ENCODE measurements around the gene CCDC78. TPM values are rescaled to one million over a fixed set of nuclear protein-coding genes. Genes with fewer than 3 reads are reported as not detected.

Gene CCDC78
- total and polyA plus RNA-seq, 2 of the 13 experiments (the other 11 are each of a cell fraction or from before 2014, with no cell fraction given), result 0.53 to 1.5 TPM

DNA sequence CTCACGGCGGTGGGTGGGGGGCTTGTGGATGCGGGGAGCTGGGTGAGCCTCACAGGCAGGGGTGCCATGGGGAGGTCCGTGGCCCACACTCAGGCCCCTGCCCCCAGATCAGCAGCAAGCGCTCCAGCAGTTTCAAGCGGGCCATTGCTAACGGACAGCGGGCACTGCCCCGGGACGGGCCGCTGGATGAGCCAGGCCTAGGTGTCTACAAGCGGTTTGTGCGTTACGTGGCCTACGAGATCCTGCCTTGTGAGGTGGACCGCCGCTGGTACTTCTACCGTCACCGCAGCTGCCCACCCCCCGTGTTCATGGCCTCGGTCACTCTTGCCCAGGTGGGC lies 49.7 kb downstream of the CCDC78 start:
- POLR2A ChIA-PET, result interaction anchor here (0.8 to 1.9 kb wide), 4 partner anchors 9 to 27 kb away, joined by 3 to 12 read pairs (median 6); partner anchors contain the start of genes RHOT2, WDR24 and WDR90
- Histone ChIP-seq H3K9me3 (ENCODE audit: low read length) (no peaks in the 10 kb centered on the region), H3K27ac (ENCODE audit: extremely low read length, insufficient read depth, low read length) (peak overlapping the region; percentile 60), H3K36me3 (replicated peaks in 1 of 2; ENCODE audit: control insufficient read depth in 1 of 2, insufficient read depth in 2 of 2, low read length in 2 of 2) (peaks cover 12 to 22% of the 10 kb centered on the region in 2 experiments; a peak in 4 of 5 replicates), H3K79me2 (ENCODE audit: insufficient read depth, low read length) (peaks cover 8% of the 10 kb centered on the region), H2AFZ (ENCODE audit: low read length) (no peak overlapping the region), H3K27me3 (ENCODE audit: control insufficient read depth in 1 of 2, insufficient read depth in 2 of 2, low read length in 2 of 2) (no peaks in the 10 kb centered on the region; a peak in 1 of 5 replicates), H3K4me3 (replicated peaks in 1 of 3; ENCODE audit: insufficient read depth in 1 of 3, low read depth in 2 of 3, low read length in 3 of 3) (peak overlapping the region in 2 of 3 experiments; percentile 28 to 74; a peak in 2 of 6 replicates), H3K4me1 (ENCODE audit: insufficient read depth, low read length) (peaks cover 41% of the 10 kb centered on the region), H3K4me2 (ENCODE audit: low read depth, low read length) (peak overlapping the region; percentile 87; the same call in 1 of the 2 replicates), H4K20me1 (ENCODE audit: insufficient read depth, low read length) (0 out of 2 replicates have a peak, but pooled peaks cover 3% of the 10 kb centered on the region), H3K9ac (ENCODE audit: insufficient read depth, low read depth, low read length) (no peak overlapping the region)
- intact Hi-C loops (cut with micrococcal nuclease; ENCODE audit: unreplicated experiment), result no loop called here
- FAIRE-seq (no peak), ATAC-seq (no peak), DNase-seq (ENCODE audit: low spot score) (no peak)
- no TSS peak for BruUV-seq (replicated peaks)
- in situ Hi-C loops (cut with HindIII; ENCODE audit: extremely low pct_ligation_motif_present, low pct_unique_long_range_greater_than_20kb), result no loop called here
- CTCF ChIA-PET (ENCODE audit: low intra/inter-chr PET ratio, low total read pairs), result no interaction called here
- 91% methylated on average over 4 of the region's 21 CpGs for WGBS (ENCODE audit: low lambda C conversion rate)
- TF ChIP-seq ZNF761 (CRISPR knock-in tag; conservative IDR thresholded peaks at IDR 0.05) (no peak), GZF1 (CRISPR knock-in tag; IDR thresholded peaks at IDR 0.05) (no peak), ZNF780A (CRISPR knock-in tag; IDR thresholded peaks at IDR 0.05) (no peak), KLF9 (CRISPR knock-in tag; IDR thresholded peaks at IDR 0.05; ENCODE audit: low read depth) (no peak), SIN3A (IDR thresholded peaks at IDR 0.05; ENCODE audit: borderline replicate concordance, low read depth, low read length) (no peak), MEF2D (CRISPR knock-in tag; IDR thresholded peaks at IDR 0.05) (no peak), AGO2 (optimal IDR thresholded peaks at IDR 0.05; ENCODE audit: low read depth, low read length) (peak; percentile 27), ZNF746 (CRISPR knock-in tag; IDR thresholded peaks at IDR 0.05) (no peak), GATAD2A (CRISPR knock-in tag; IDR thresholded peaks at IDR 0.05) (no peak), ATF7 (IDR thresholded peaks at IDR 0.05) (no peak), ATF7 (CRISPR knock-in tag; IDR thresholded peaks at IDR 0.05) (no peak), ZNF75D (CRISPR knock-in tag; IDR thresholded peaks at IDR 0.05; ENCODE audit: borderline replicate concordance) (no peak), MATR3 (CRISPR knock-in tag; IDR thresholded peaks at IDR 0.05) (no peak), PRMT3 (CRISPR knock-in tag; IDR thresholded peaks at IDR 0.05; ENCODE audit: borderline replicate concordance, low read depth) (no peak), ATRX (CRISPR knock-in tag; IDR thresholded peaks at IDR 0.05; ENCODE audit: borderline replicate concordance) (no peak), AKAP8 (CRISPR knock-in tag; IDR thresholded peaks at IDR 0.05) (0 out of 2 replicates have a peak, but pooled peaks have one; percentile 58), ZNF546 (CRISPR knock-in tag; conservative IDR thresholded peaks at IDR 0.05) (no peak)
- TF ChIP-seq, protein P1, sequence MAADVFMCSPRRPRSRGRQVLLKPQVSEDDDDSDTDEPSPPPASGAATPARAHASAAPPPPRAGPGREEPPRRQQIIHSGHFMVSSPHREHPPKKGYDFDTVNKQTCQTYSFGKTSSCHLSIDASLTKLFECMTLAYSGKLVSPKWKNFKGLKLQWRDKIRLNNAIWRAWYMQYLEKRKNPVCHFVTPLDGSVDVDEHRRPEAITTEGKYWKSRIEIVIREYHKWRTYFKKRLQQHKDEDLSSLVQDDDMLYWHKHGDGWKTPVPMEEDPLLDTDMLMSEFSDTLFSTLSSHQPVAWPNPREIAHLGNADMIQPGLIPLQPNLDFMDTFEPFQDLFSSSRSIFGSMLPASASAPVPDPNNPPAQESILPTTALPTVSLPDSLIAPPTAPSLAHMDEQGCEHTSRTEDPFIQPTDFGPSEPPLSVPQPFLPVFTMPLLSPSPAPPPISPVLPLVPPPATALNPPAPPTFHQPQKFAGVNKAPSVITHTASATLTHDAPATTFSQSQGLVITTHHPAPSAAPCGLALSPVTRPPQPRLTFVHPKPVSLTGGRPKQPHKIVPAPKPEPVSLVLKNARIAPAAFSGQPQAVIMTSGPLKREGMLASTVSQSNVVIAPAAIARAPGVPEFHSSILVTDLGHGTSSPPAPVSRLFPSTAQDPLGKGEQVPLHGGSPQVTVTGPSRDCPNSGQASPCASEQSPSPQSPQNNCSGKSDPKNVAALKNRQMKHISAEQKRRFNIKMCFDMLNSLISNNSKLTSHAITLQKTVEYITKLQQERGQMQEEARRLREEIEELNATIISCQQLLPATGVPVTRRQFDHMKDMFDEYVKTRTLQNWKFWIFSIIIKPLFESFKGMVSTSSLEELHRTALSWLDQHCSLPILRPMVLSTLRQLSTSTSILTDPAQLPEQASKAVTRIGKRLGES (CRISPR knock-in tag; IDR thresholded peaks at IDR 0.05; ENCODE audit: borderline replicate concordance), result no peak
- TF ChIP-seq, protein P2, sequence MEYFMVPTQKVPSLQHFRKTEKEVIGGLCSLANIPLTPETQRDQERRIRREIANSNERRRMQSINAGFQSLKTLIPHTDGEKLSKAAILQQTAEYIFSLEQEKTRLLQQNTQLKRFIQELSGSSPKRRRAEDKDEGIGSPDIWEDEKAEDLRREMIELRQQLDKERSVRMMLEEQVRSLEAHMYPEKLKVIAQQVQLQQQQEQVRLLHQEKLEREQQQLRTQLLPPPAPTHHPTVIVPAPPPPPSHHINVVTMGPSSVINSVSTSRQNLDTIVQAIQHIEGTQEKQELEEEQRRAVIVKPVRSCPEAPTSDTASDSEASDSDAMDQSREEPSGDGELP (IDR thresholded peaks at IDR 0.05; ENCODE audit: borderline replicate concordance, low read depth), result no peak
- TF ChIP-seq, protein P3, sequence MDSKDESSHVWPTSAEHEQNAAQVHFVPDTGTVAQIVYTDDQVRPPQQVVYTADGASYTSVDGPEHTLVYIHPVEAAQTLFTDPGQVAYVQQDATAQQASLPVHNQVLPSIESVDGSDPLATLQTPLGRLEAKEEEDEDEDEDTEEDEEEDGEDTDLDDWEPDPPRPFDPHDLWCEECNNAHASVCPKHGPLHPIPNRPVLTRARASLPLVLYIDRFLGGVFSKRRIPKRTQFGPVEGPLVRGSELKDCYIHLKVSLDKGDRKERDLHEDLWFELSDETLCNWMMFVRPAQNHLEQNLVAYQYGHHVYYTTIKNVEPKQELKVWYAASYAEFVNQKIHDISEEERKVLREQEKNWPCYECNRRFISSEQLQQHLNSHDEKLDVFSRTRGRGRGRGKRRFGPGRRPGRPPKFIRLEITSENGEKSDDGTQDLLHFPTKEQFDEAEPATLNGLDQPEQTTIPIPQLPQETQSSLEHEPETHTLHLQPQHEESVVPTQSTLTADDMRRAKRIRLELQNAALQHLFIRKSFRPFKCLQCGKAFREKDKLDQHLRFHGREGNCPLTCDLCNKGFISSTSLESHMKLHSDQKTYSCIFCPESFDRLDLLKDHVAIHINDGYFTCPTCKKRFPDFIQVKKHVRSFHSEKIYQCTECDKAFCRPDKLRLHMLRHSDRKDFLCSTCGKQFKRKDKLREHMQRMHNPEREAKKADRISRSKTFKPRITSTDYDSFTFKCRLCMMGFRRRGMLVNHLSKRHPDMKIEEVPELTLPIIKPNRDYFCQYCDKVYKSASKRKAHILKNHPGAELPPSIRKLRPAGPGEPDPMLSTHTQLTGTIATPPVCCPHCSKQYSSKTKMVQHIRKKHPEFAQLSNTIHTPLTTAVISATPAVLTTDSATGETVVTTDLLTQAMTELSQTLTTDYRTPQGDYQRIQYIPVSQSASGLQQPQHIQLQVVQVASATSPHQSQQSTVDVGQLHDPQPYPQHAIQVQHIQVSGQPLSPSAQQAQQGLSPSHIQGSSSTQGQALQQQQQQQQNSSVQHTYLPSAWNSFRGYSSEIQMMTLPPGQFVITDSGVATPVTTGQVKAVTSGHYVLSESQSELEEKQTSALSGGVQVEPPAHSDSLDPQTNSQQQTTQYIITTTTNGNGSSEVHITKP (CRISPR knock-in tag; IDR thresholded peaks at IDR 0.05; ENCODE audit: low read depth), result no peak
